GM23338 (cell line): ENCODE data around the gene TNFRSF4. TPM values are rescaled to one million over a fixed set of nuclear protein-coding genes. Genes with fewer than 3 reads are reported as not detected.

Experiments
- ATAC-seq: fragments of 200-7000 bp; cut with Tn5 transposase; 3 replicates; pipeline ENCODE4 v1.9.1; 2020
- DNase-seq: peaks from one replicate; pipeline ENCODE4 v3.0.0-alpha.2; 2015; ENCODE audit warnings: low spot score
- H2AFZ ChIP-seq: fragments of 200-600 bp; sonication (generic); 2 replicates; pipeline ENCODE4 v1.8.0; 2016; ENCODE audit warnings: antibody characterized with exemption, mild to moderate bottlenecking, moderate library complexity
- H3F3A ChIP-seq: fragments of 200-600 bp; sonication (generic); replicated peaks from 2 replicates; pipeline ENCODE4 v1.8.0; 2017; ENCODE audit warnings: antibody characterized with exemption, mixed run types, low read depth
- H3K27ac ChIP-seq: fragments of 200-600 bp; sonication (generic); 2 replicates; pipeline ENCODE4 v1.6.1; 2016; ENCODE audit warnings: low read depth
- H3K27me3 ChIP-seq: fragments of 200-600 bp; sonication (generic); 2 replicates; pipeline ENCODE4 v1.8.0; 2016; ENCODE audit warnings: mild to moderate bottlenecking, mixed run types, moderate library complexity; ENCODE audit not compliant: insufficient read depth
- H3K36me3 ChIP-seq: fragments of 200-600 bp; sonication (generic); 2 replicates; pipeline ENCODE4 v1.8.0; 2016; ENCODE audit warnings: mild to moderate bottlenecking; ENCODE audit not compliant: insufficient read depth
- H3K4me1 ChIP-seq: fragments of 200-600 bp; sonication (generic); 2 replicates; pipeline ENCODE4 v1.8.0; 2016; ENCODE audit warnings: mild to moderate bottlenecking, moderate library complexity; ENCODE audit not compliant: insufficient read depth
- H3K4me2 ChIP-seq: fragments of 200-600 bp; sonication (generic); 2 replicates; pipeline ENCODE4 v1.7.1; 2017; ENCODE audit warnings: mixed run types
- H3K4me3 ChIP-seq: fragments of 200-600 bp; sonication (generic); 2 replicates; pipeline ENCODE4 v1.6.1; 2016; ENCODE audit warnings: mixed run types
- H3K79me2 ChIP-seq: fragments of 200-600 bp; sonication (generic); replicated peaks from 2 replicates; pipeline ENCODE4 v1.8.0; 2017; ENCODE audit warnings: mild to moderate bottlenecking; ENCODE audit not compliant: insufficient read depth
- H3K9me2 ChIP-seq: fragments of 200-600 bp; sonication (generic); 2 replicates; pipeline ENCODE4 v1.8.0; 2017; ENCODE audit not compliant: insufficient read depth
- H4K20me1 ChIP-seq: fragments of 200-600 bp; sonication (generic); replicated peaks from 2 replicates; pipeline ENCODE4 v1.8.0; 2017; ENCODE audit warnings: mild to moderate bottlenecking; ENCODE audit not compliant: insufficient read depth
- H3K27ac Mint-ChIP-seq: 2 replicates; pipeline ENCODE4 v1.8.0; 2020; ENCODE audit warnings: inconsistent platforms, mild to moderate bottlenecking, moderate library complexity, mixed read lengths
- H3K27me3 Mint-ChIP-seq: 3 replicates; pipeline ENCODE4 v1.8.0; 2022; ENCODE audit warnings: low read depth, mild to moderate bottlenecking, moderate library complexity, mixed read lengths, inconsistent platforms; ENCODE audit not compliant: insufficient read depth, poor library complexity
- H3K36me3 Mint-ChIP-seq: 3 replicates; pipeline ENCODE4 v1.8.0; 2021; ENCODE audit warnings: low read depth, mild to moderate bottlenecking, inconsistent platforms, moderate library complexity, mixed read lengths
- H3K4me1 Mint-ChIP-seq: 3 replicates; pipeline ENCODE4 v1.8.0; 2020; ENCODE audit warnings: mild to moderate bottlenecking, inconsistent platforms, mixed read lengths
- H3K4me3 Mint-ChIP-seq: 3 replicates; pipeline ENCODE4 v1.8.0; 2021; ENCODE audit warnings: moderate library complexity, mild to moderate bottlenecking, inconsistent platforms, mixed read lengths
- H3K9me3 Mint-ChIP-seq: 3 replicates; pipeline ENCODE4 v1.8.0; 2020; ENCODE audit warnings: moderate library complexity, mild to moderate bottlenecking, inconsistent platforms, mixed read lengths
- CREB1 ChIP-seq: fragments of 250-450 bp; sonication (Bioruptor Pico); IDR thresholded peaks from 2 replicates; pipeline ENCODE4 v1.5.0; 2020; ENCODE audit warnings: low read depth, mild to moderate bottlenecking, moderate library complexity
- CTCF ChIP-seq, 2 experiments: fragments of 200-600 bp in 1 of 2; sonication (generic) in 1 of 2; conservative IDR thresholded peaks; 2 replicates each; pipeline versions ENCODE4 v1.5.1 to v1.6.1; 2016 to 2017; ENCODE audit warnings: antibody characterized with exemption in 2 of 2, low read depth in 2 of 2, mild to moderate bottlenecking in 2 of 2, moderate library complexity in 1 of 2
- ETS1 ChIP-seq: IDR thresholded peaks from 2 replicates; pipeline ENCODE4 v1.6.1; 2016; ENCODE audit warnings: antibody characterized with exemption
- EZH2 ChIP-seq: fragments of 200-600 bp; sonication (generic); IDR thresholded peaks from one replicate; pipeline ENCODE4 v1.8.0; 2017; ENCODE audit warnings: antibody characterized with exemption, mild to moderate bottlenecking, low read depth; ENCODE audit not compliant: unreplicated experiment
- EZH2phosphoT487 ChIP-seq: fragments of 200-600 bp; sonication (generic); IDR thresholded peaks from one replicate; pipeline ENCODE4 v1.8.1; 2018; ENCODE audit warnings: antibody characterized with exemption; ENCODE audit not compliant: unreplicated experiment
- JUNB ChIP-seq: IDR thresholded peaks from one replicate; pipeline ENCODE4 v1.6.1; 2016; ENCODE audit warnings: antibody characterized with exemption; ENCODE audit not compliant: unreplicated experiment
- NANOG ChIP-seq: IDR thresholded peaks from 2 replicates; pipeline ENCODE4 v1.6.1; 2016; ENCODE audit warnings: antibody characterized with exemption, borderline replicate concordance
- POLR2AphosphoS5 ChIP-seq: IDR thresholded peaks from 2 replicates; pipeline ENCODE4 v1.6.1; 2016; ENCODE audit warnings: antibody characterized with exemption, low read depth
- REST ChIP-seq: IDR thresholded peaks from one replicate; pipeline ENCODE4 v1.6.1; 2018; ENCODE audit warnings: antibody characterized with exemption; ENCODE audit not compliant: unreplicated experiment
- STAT1 ChIP-seq: IDR thresholded peaks from one replicate; pipeline ENCODE4 v1.6.1; 2016; ENCODE audit warnings: antibody characterized with exemption; ENCODE audit not compliant: unreplicated experiment
- ZNF114 ChIP-seq: fragments of 250-450 bp; sonication (Bioruptor Pico); IDR thresholded peaks from 2 replicates; pipeline ENCODE4 v1.5.0; 2020; ENCODE audit warnings: mild to moderate bottlenecking, moderate library complexity
- ZNF331 ChIP-seq: fragments of 250-450 bp; sonication (Bioruptor Pico); IDR thresholded peaks from 2 replicates; pipeline ENCODE4 v1.5.0; 2020; ENCODE audit warnings: low read depth, mild to moderate bottlenecking, moderate library complexity
- ZNF462 ChIP-seq: fragments of 250-450 bp; sonication (Bioruptor Pico); IDR thresholded peaks from 2 replicates; pipeline ENCODE4 v1.5.0; 2020; ENCODE audit warnings: mild to moderate bottlenecking, moderate library complexity
- polyA plus RNA-seq: library from polyadenylated mRNA; unstranded; fragments of >200 nt; fragmentation: Nextera tagmentation; extraction: Ambion mirVana; gene quantifications from 2 replicates; pipeline ENCODE4 v1.2.1, GENCODE V29; 2016
- total RNA-seq: library from RNA; depleted of rRNA; stranded (reverse); fragments of >200 nt; shearing (Covaris generic); gene quantifications from 2 replicates; pipeline ENCODE4 v1.2.3, GENCODE V29; 2014

TNFRSF4 gene
- total and polyA plus RNA-seq, 2 experiments from 2014 or later = not detected

GRCh38 chr1:1259951-1260600 is 46.1 kb upstream of the TNFRSF4 start:
- Histone ChIP-seq H3K27ac (no peak overlapping the region), H3K9me2 (no peaks in the 10 kb centered on the region), H3K79me2 (peaks cover 28% of the 10 kb centered on the region), H3K27me3 (no peaks in the 10 kb centered on the region), H3K4me1 (peaks cover 9% of the 10 kb centered on the region), H3K4me3 (no peak overlapping the region), H4K20me1 (peaks cover 27% of the 10 kb centered on the region), H3K36me3 (peaks cover 20% of the 10 kb centered on the region; the same call in 1 of the 2 replicates), H3K4me2 (no peak overlapping the region), H3F3A (0 out of 2 replicates have a peak, but pooled peaks cover 13% of the 10 kb centered on the region), H2AFZ (no peak overlapping the region)
- no peak overlapping the region for H3K4me3 Mint-ChIP-seq
- H3K9me3 Mint-ChIP-seq = no peaks in the 10 kb centered on the region
- no peak overlapping the region; the same call in 1 of the 2 replicates for H3K27ac Mint-ChIP-seq
- peaks cover 19% of the 10 kb centered on the region for H3K27me3 Mint-ChIP-seq
- peaks cover 22% of the 10 kb centered on the region for H3K4me1 Mint-ChIP-seq
- TF ChIP-seq JUNB = no peak
- no peak for TF ChIP-seq ZNF114 (CRISPR knock-in tag)
- TF ChIP-seq ZNF462 (CRISPR knock-in tag) = no peak
- TF ChIP-seq CREB1 (CRISPR knock-in tag) = no peak
- no peak for TF ChIP-seq NANOG
- TF ChIP-seq EZH2 = no peak
- no peak for TF ChIP-seq POLR2AphosphoS5
- no peak for TF ChIP-seq REST
- TF ChIP-seq ZNF331 = no peak
- TF ChIP-seq ETS1 = no peak
- TF ChIP-seq STAT1 = no peak
- TF ChIP-seq EZH2phosphoT487 = no peak
- TF ChIP-seq CTCF (conservative IDR thresholded peaks at IDR 0.05; ENCODE audit: low read depth in 2 of 2) = no peak
- peaks cover 71% of the 10 kb centered on the region for H3K36me3 Mint-ChIP-seq
- ATAC-seq (no peak), DNase-seq (no peak)
